ENCODE results near the gene FRMD4B. TPM values are rescaled to one million over a fixed set of nuclear protein-coding genes. Genes with fewer than 3 reads are reported as not detected.

FRMD4B gene
- total RNA-seq, 1 donor from 2014 or later = 102 TPM

GRCh38 chr3:69379661-69380060 is 6.2 kb downstream of the FRMD4B start:
- H3K27ac Mint-ChIP-seq (ENCODE audit: unreplicated experiment) = no peak overlapping the region
- H3K4me3 Mint-ChIP-seq (ENCODE audit: unreplicated experiment) = no peak overlapping the region
- H3K36me3 Mint-ChIP-seq (ENCODE audit: low read depth, unreplicated experiment) = peaks cover 2% of the 10 kb centered on the region
- H3K27me3 Mint-ChIP-seq (ENCODE audit: unreplicated experiment) = no peaks in the 10 kb centered on the region
- DNase-seq (ENCODE audit: low spot score) = no peak
- H3K4me1 Mint-ChIP-seq (ENCODE audit: unreplicated experiment) = peaks cover 5% of the 10 kb centered on the region
- no peaks in the 10 kb centered on the region for H3K9me3 Mint-ChIP-seq (ENCODE audit: unreplicated experiment)
- TF ChIP-seq CTCF (IDR thresholded peaks at IDR 0.05; ENCODE audit: unreplicated experiment) = no peak

GRCh38 chr3:69378112-69378802 is 7.6 kb downstream of the FRMD4B start:
- no peak for TF ChIP-seq CTCF (IDR thresholded peaks at IDR 0.05; ENCODE audit: unreplicated experiment)
- Mint-ChIP-seq H3K27ac (ENCODE audit: unreplicated experiment) (no peak overlapping the region), H3K36me3 (ENCODE audit: low read depth, unreplicated experiment) (no peaks in the 10 kb centered on the region), H3K4me3 (ENCODE audit: unreplicated experiment) (no peak overlapping the region), H3K27me3 (ENCODE audit: unreplicated experiment) (no peaks in the 10 kb centered on the region), H3K4me1 (ENCODE audit: unreplicated experiment) (peaks cover 2% of the 10 kb centered on the region), H3K9me3 (ENCODE audit: unreplicated experiment) (no peaks in the 10 kb centered on the region)
- no peak for DNase-seq (ENCODE audit: low spot score)

- Mint-ChIP-seq H3K27ac (ENCODE audit: unreplicated experiment) (no peak overlapping the region), H3K9me3 (ENCODE audit: unreplicated experiment) (no peaks in the 10 kb centered on the region), H3K4me3 (ENCODE audit: unreplicated experiment) (no peak overlapping the region), H3K36me3 (ENCODE audit: low read depth, unreplicated experiment) (no peaks in the 10 kb centered on the region), H3K27me3 (ENCODE audit: unreplicated experiment) (no peaks in the 10 kb centered on the region), H3K4me1 (ENCODE audit: unreplicated experiment) (peaks cover 2% of the 10 kb centered on the region)
- no peak for DNase-seq (ENCODE audit: low spot score)
- TF ChIP-seq CTCF (IDR thresholded peaks at IDR 0.05; ENCODE audit: unreplicated experiment) = no peak
These were observed 8.6 kb downstream of the FRMD4B start for GRCh38 chr3:69377262-69377661.

- H3K9me3 Mint-ChIP-seq (ENCODE audit: unreplicated experiment) = no peaks in the 10 kb centered on the region
- H3K4me1 Mint-ChIP-seq (ENCODE audit: unreplicated experiment) = peaks cover 5% of the 10 kb centered on the region
- no peaks in the 10 kb centered on the region for H3K27me3 Mint-ChIP-seq (ENCODE audit: unreplicated experiment)
- DNase-seq (ENCODE audit: low spot score) = no peak
- H3K36me3 Mint-ChIP-seq (ENCODE audit: low read depth, unreplicated experiment) = no peaks in the 10 kb centered on the region
- no peak for TF ChIP-seq CTCF (IDR thresholded peaks at IDR 0.05; ENCODE audit: unreplicated experiment)
- H3K4me3 Mint-ChIP-seq (ENCODE audit: unreplicated experiment) = no peak overlapping the region
- H3K27ac Mint-ChIP-seq (ENCODE audit: unreplicated experiment) = no peak overlapping the region
These were observed 9.2 kb downstream of the FRMD4B start for GRCh38 chr3:69376731-69377130.

GRCh38 chr3:69371816-69372215 is 14.1 kb downstream of the FRMD4B start:
- Mint-ChIP-seq H3K9me3 (ENCODE audit: unreplicated experiment) (no peaks in the 10 kb centered on the region), H3K27me3 (ENCODE audit: unreplicated experiment) (no peaks in the 10 kb centered on the region), H3K4me1 (ENCODE audit: unreplicated experiment) (peaks cover 17% of the 10 kb centered on the region), H3K36me3 (ENCODE audit: low read depth, unreplicated experiment) (no peaks in the 10 kb centered on the region), H3K27ac (ENCODE audit: unreplicated experiment) (no peak overlapping the region), H3K4me3 (ENCODE audit: unreplicated experiment) (no peak overlapping the region)
- no peak for DNase-seq (ENCODE audit: low spot score)
- TF ChIP-seq CTCF (IDR thresholded peaks at IDR 0.05; ENCODE audit: unreplicated experiment) = no peak

Data from endothelial cell (in vitro differentiated cells).